ENCODE measurements around the gene PTH.
A peak's percentile ranks its signal among the peaks of the same experiment; 100 is the strongest.

PTH gene

DNA sequence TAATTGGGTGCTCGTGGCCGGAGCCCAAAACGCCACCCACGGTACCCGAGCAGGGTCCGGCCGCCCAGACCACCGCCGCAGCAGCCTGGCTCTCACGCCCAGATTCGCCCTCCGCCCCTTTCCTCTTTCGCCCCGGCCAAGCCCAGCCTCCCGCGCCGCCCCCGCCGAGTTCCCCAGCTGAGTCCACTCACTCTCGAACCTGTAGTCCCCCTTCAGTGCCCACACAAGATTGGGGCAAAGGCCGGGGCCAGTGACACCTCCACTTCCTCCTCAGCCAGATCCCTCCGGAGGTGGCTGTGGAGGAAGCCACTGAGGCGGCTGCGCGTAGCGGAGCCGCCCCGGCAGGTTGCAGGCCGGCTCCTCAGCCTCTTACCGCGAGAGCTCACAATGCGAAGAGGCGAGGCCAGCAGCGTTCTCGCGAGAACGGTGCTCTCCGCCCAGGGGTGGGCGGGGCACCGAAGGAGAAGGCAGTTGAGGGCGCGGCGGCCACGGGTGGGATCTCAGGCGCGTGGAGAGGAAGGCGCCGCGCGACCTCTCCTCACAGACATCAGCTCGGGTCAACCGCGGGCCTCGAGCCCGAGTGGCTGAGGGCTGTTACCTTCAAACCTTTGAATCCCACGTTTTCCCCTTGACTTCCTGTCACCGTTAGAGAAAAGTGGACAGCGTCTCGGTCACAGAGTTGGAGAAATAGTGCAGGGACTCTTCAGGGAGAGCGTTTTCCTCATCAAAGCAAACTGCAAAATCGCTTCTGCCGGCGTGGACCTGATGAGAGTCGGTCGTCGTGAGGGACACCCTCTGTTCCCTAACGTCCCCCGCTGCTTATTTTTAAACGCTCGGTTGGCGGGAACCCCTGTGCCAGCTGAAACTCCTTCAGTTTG, 32.7 kb downstream of the PTH start, which contains the start of gene BTBD10 (continued):
- TF ChIP-seq, protein P1, sequence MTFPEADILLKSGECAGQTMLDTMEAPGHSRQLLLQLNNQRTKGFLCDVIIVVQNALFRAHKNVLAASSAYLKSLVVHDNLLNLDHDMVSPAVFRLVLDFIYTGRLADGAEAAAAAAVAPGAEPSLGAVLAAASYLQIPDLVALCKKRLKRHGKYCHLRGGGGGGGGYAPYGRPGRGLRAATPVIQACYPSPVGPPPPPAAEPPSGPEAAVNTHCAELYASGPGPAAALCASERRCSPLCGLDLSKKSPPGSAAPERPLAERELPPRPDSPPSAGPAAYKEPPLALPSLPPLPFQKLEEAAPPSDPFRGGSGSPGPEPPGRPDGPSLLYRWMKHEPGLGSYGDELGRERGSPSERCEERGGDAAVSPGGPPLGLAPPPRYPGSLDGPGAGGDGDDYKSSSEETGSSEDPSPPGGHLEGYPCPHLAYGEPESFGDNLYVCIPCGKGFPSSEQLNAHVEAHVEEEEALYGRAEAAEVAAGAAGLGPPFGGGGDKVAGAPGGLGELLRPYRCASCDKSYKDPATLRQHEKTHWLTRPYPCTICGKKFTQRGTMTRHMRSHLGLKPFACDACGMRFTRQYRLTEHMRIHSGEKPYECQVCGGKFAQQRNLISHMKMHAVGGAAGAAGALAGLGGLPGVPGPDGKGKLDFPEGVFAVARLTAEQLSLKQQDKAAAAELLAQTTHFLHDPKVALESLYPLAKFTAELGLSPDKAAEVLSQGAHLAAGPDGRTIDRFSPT (tag by site-specific recombination; IDR thresholded peaks at IDR 0.05) = peak; percentile 24; the same call in 1 of the 2 replicates
- TF ChIP-seq, protein P2, sequence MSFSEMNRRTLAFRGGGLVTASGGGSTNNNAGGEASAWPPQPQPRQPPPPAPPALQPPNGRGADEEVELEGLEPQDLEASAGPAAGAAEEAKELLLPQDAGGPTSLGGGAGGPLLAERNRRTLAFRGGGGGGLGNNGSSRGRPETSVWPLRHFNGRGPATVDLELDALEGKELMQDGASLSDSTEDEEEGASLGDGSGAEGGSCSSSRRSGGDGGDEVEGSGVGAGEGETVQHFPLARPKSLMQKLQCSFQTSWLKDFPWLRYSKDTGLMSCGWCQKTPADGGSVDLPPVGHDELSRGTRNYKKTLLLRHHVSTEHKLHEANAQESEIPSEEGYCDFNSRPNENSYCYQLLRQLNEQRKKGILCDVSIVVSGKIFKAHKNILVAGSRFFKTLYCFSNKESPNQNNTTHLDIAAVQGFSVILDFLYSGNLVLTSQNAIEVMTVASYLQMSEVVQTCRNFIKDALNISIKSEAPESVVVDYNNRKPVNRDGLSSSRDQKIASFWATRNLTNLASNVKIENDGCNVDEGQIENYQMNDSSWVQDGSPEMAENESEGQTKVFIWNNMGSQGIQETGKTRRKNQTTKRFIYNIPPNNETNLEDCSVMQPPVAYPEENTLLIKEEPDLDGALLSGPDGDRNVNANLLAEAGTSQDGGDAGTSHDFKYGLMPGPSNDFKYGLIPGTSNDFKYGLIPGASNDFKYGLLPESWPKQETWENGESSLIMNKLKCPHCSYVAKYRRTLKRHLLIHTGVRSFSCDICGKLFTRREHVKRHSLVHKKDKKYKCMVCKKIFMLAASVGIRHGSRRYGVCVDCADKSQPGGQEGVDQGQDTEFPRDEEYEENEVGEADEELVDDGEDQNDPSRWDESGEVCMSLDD (tag by site-specific recombination; IDR thresholded peaks at IDR 0.05) = no peak
- TF ChIP-seq ZNF76 (tag by site-specific recombination; IDR thresholded peaks at IDR 0.05; ENCODE audit: borderline replicate concordance, low read depth) = no peak
- no peak for TF ChIP-seq ZNF791 (tag by site-specific recombination; IDR thresholded peaks at IDR 0.05)
- no peak for TF ChIP-seq ZEB2 (tag by site-specific recombination; IDR thresholded peaks at IDR 0.05)
- TF ChIP-seq, protein P3, sequence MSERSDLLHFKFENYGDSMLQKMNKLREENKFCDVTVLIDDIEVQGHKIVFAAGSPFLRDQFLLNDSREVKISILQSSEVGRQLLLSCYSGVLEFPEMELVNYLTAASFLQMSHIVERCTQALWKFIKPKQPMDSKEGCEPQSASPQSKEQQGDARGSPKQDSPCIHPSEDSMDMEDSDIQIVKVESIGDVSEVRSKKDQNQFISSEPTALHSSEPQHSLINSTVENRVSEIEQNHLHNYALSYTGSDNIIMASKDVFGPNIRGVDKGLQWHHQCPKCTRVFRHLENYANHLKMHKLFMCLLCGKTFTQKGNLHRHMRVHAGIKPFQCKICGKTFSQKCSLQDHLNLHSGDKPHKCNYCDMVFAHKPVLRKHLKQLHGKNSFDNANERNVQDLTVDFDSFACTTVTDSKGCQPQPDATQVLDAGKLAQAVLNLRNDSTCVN (tag by site-specific recombination; optimal IDR thresholded peaks at IDR 0.05) = peak; percentile 61
- peak; percentile 38 for TF ChIP-seq GLIS1 (tag by site-specific recombination; IDR thresholded peaks at IDR 0.05)
- TF ChIP-seq, protein P4, sequence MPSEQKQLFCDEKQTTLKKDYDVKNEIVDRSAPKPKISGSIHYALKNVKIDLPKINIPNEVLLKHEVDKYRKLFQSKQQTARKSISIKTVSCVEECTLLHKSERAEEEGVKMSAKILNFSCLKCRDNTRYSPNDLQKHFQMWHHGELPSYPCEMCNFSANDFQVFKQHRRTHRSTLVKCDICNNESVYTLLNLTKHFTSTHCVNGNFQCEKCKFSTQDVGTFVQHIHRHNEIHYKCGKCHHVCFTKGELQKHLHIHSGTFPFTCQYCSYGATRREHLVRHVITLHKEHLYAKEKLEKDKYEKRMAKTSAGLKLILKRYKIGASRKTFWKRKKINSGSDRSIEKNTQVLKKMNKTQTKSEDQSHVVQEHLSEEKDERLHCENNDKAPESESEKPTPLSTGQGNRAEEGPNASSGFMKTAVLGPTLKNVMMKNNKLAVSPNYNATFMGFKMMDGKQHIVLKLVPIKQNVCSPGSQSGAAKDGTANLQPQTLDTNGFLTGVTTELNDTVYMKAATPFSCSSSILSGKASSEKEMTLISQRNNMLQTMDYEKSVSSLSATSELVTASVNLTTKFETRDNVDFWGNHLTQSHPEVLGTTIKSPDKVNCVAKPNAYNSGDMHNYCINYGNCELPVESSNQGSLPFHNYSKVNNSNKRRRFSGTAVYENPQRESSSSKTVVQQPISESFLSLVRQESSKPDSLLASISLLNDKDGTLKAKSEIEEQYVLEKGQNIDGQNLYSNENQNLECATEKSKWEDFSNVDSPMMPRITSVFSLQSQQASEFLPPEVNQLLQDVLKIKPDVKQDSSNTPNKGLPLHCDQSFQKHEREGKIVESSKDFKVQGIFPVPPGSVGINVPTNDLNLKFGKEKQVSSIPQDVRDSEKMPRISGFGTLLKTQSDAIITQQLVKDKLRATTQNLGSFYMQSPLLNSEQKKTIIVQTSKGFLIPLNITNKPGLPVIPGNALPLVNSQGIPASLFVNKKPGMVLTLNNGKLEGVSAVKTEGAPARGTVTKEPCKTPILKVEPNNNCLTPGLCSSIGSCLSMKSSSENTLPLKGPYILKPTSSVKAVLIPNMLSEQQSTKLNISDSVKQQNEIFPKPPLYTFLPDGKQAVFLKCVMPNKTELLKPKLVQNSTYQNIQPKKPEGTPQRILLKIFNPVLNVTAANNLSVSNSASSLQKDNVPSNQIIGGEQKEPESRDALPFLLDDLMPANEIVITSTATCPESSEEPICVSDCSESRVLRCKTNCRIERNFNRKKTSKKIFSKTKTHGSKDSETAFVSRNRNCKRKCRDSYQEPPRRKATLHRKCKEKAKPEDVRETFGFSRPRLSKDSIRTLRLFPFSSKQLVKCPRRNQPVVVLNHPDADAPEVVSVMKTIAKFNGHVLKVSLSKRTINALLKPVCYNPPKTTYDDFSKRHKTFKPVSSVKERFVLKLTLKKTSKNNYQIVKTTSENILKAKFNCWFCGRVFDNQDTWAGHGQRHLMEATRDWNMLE (tag by site-specific recombination; conservative IDR thresholded peaks at IDR 0.05; ENCODE audit: low read depth) = no peak
- no peak for TF ChIP-seq MEIS1 (CRISPR knock-in tag; IDR thresholded peaks at IDR 0.05; ENCODE audit: borderline replicate concordance)
- no peak for TF ChIP-seq ZNF660 (tag by site-specific recombination; IDR thresholded peaks at IDR 0.05)
- no peak for TF ChIP-seq ZNF561 (tag by site-specific recombination; IDR thresholded peaks at IDR 0.05; ENCODE audit: borderline replicate concordance)
- peak; percentile 93 for TF ChIP-seq KLF9 (tag by site-specific recombination; IDR thresholded peaks at IDR 0.05; ENCODE audit: low read depth)
- no peak for TF ChIP-seq ZNF596 (tag by site-specific recombination; IDR thresholded peaks at IDR 0.05)
- TF ChIP-seq, protein P5, sequence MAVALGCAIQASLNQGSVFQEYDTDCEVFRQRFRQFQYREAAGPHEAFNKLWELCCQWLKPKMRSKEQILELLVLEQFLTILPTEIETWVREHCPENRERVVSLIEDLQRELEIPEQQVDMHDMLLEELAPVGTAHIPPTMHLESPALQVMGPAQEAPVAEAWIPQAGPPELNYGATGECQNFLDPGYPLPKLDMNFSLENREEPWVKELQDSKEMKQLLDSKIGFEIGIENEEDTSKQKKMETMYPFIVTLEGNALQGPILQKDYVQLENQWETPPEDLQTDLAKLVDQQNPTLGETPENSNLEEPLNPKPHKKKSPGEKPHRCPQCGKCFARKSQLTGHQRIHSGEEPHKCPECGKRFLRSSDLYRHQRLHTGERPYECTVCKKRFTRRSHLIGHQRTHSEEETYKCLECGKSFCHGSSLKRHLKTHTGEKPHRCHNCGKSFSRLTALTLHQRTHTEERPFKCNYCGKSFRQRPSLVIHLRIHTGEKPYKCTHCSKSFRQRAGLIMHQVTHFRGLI (tag by site-specific recombination; IDR thresholded peaks at IDR 0.05) = no peak
- no peak for TF ChIP-seq ZSCAN23 (tag by site-specific recombination; IDR thresholded peaks at IDR 0.05)
- TF ChIP-seq KLF10 (tag by site-specific recombination; IDR thresholded peaks at IDR 0.05) = peak; percentile 41; the same call in 1 of the 2 replicates
- TF ChIP-seq, protein P6, sequence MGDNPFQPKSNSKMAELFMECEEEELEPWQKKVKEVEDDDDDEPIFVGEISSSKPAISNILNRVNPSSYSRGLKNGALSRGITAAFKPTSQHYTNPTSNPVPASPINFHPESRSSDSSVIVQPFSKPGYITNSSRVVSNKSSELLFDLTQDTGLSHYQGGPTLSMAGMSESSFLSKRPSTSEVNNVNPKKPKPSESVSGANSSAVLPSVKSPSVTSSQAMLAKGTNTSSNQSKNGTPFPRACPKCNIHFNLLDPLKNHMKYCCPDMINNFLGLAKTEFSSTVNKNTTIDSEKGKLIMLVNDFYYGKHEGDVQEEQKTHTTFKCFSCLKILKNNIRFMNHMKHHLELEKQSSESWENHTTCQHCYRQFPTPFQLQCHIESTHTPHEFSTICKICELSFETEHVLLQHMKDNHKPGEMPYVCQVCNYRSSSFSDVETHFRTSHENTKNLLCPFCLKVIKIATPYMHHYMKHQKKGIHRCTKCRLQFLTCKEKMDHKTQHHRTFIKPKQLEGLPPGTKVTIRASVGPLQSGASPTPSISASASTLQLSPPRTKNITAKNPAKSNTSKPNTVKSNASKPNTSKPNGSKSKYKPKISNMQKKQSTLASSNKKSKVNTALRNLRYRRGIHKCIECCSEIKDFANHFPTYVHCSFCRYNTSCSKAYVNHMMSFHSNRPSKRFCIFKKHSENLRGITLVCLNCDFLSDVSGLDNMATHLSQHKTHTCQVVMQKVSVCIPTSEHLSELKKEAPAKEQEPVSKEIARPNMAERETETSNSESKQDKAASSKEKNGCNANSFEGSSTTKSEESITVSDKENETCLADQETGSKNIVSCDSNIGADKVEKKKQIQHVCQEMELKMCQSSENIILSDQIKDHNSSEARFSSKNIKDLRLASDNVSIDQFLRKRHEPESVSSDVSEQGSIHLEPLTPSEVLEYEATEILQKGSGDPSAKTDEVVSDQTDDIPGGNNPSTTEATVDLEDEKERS (tag by site-specific recombination; IDR thresholded peaks at IDR 0.05) = no peak
- no peak for TF ChIP-seq ZNF433 (tag by site-specific recombination; IDR thresholded peaks at IDR 0.05; ENCODE audit: low read depth)
- no peak for TF ChIP-seq ZNF266 (tag by site-specific recombination; IDR thresholded peaks at IDR 0.05; ENCODE audit: low read depth)
- no peak for TF ChIP-seq ZNF426 (tag by site-specific recombination; IDR thresholded peaks at IDR 0.05)
- no peak for TF ChIP-seq ZNF837 (tag by site-specific recombination; IDR thresholded peaks at IDR 0.05)
- TF ChIP-seq ZNF202 (tag by site-specific recombination; IDR thresholded peaks at IDR 0.05; ENCODE audit: borderline replicate concordance) = no peak

Measured in HEK293 (cell line).